HEK293T (cell line): ENCODE data around the gene OXNAD1.

Experiments used
- BHLHE40 ChIP-seq: fragments of 450-650 bp; IDR thresholded peaks from 2 replicates; pipeline ENCODE4 v1.6.1; 2016; ENCODE audit warnings: mild to moderate bottlenecking, moderate library complexity, borderline replicate concordance
- CTBP1 ChIP-seq: fragments of 450-650 bp; IDR thresholded peaks from 2 replicates; pipeline ENCODE4 v1.6.1; 2016; ENCODE audit warnings: borderline replicate concordance
- FOXA1 ChIP-seq: fragments of 450-650 bp; IDR thresholded peaks from 2 replicates; pipeline ENCODE4 v1.6.1; 2016; ENCODE audit warnings: mild to moderate bottlenecking
- FOXK2 ChIP-seq: fragments of 450-650 bp; IDR thresholded peaks from 2 replicates; pipeline ENCODE4 v1.6.1; 2016; ENCODE audit warnings: mild to moderate bottlenecking
- FOXM1 ChIP-seq: fragments of 450-650 bp; IDR thresholded peaks from 2 replicates; pipeline ENCODE4 v1.6.1; 2017; ENCODE audit warnings: mild to moderate bottlenecking, borderline replicate concordance
- HDGF ChIP-seq: fragments of 450-650 bp; IDR thresholded peaks from 2 replicates; pipeline ENCODE4 v1.6.1; 2017; ENCODE audit warnings: antibody characterized with exemption, borderline replicate concordance
- L3MBTL2 ChIP-seq: fragments of 450-650 bp; conservative IDR thresholded peaks from 2 replicates; pipeline ENCODE4 v1.6.1; 2016; ENCODE audit warnings: mild to moderate bottlenecking
- NFRKB ChIP-seq: fragments of 450-650 bp; IDR thresholded peaks from 2 replicates; pipeline ENCODE4 v1.6.1; 2016; ENCODE audit warnings: mild to moderate bottlenecking, moderate library complexity
- SP1 ChIP-seq: fragments of 450-650 bp; IDR thresholded peaks from 2 replicates; pipeline ENCODE4 v1.6.1; 2017
- SUZ12 ChIP-seq: fragments of 450-650 bp; IDR thresholded peaks from 2 replicates; pipeline ENCODE4 v1.6.1; 2016; ENCODE audit warnings: mild to moderate bottlenecking
- TARDBP ChIP-seq: fragments of 450-650 bp; IDR thresholded peaks from 2 replicates; pipeline ENCODE4 v1.6.1; 2016
- ZNF384 ChIP-seq: fragments of 450-650 bp; IDR thresholded peaks from 2 replicates; pipeline ENCODE4 v1.6.1; 2016

DNA sequence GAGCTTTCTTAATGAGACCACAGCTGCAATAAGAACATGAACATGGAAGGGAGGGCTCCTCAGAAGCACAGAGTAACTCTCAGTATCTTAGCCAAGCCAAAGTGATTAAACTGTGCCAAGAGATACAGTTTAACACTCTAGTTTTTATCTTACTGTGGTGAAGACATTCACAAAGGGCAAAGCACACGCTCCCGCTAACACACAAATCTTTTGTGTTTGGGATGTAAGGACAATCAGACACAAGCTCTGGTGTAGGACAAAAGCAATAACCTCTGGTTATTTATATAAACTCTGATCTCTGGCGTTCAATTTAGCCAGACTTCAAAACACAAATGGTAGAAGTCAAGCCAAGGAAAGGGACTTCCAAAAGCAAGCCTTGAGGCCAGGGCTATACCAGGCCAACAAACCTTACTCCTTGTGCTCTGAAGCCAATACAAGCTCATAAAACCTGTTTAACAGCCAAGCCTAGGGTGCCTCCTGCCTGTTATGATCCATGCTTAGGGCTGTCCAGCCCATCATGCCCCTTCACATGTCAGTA is 28.1 kb upstream of the OXNAD1 start:
- TF ChIP-seq BHLHE40: no peak
- TF ChIP-seq NFRKB: no peak
- no peak for TF ChIP-seq FOXK2
- TF ChIP-seq ZNF384: no peak
- no peak for TF ChIP-seq CTBP1
- no peak for TF ChIP-seq FOXM1
- no peak for TF ChIP-seq SP1
- no peak for TF ChIP-seq L3MBTL2
- TF ChIP-seq FOXA1: no peak
- TF ChIP-seq HDGF: no peak
- TF ChIP-seq TARDBP: no peak
- no peak for TF ChIP-seq SUZ12
